HG03139 (cell line): ENCODE measurements around the gene EHBP1.
A peak's percentile ranks its signal among the peaks of the same experiment; 100 is the strongest.
"Not testable (repeated sequence)": the region's sequence is repeated elsewhere in the genome, so short reads cannot be mapped to it uniquely, and the experiment has no call there.

Experiments used
- ATAC-seq: cut with Tn5 transposase; IDR thresholded peaks from one replicate; pipeline ENCODE4 v1.9.1; 2021; ENCODE audit not compliant: unreplicated experiment

EHBP1 gene

DNA sequence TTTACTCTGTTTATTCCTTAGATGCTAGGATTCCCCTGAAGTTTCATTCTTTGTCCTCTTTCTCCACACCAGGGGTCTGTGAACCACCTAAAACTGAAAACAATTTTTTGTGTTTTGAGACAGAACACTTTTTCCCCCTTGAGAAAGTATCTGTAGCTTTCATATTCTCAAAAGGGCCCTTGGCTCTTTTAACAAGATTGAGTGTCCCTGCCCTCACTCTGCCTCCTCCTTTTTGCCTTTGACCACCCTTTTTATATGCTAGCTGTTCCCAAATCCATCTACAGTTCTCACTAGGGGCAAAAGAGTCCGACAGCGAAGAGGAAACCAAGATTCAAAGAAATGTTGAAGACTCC lies 883 bp upstream of the EHBP1 start:
- ATAC-seq = no peak

DNA sequence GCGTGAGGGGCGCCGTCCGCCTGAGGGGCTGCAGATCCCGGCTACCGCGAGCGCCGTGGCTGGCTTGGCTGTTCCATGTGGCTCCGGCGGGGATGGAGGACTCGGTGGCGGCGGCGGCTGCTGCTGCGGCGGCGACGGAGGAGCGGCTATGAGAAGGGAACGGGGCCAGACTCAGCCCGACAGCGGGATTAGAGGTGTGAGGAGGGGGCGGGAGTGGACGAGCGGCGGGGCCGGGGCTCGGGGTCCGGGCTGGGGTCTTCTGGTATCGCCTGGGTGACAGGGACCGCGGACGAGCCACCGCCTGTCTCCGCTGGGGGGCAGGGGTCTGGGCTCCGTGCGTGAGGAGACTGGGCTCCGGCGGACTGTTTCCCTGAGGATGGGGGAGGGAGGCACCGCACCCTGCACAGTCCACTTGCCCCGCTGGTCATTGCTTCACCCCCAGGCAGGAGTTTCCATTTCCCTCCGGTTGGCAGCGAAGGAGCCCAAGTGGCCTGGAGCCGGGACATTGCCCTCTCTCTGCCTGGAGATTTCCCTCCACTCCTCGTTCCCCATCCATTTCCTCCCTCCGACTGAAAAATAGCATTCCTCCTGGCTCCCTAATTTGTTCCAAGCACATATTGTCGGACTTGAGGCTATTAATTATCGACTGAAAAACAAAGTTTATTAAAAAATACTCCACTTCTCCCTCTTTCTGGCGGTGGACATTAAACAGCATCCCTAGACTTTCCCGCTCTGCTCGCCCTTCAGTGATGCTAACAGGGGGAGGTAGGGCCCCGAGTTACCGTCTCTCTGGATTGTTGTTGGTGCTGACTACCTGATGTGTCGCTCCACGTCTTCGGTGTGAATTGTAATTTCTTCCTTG lies 577 bp downstream of the EHBP1 start:
- ATAC-seq = peak; percentile 0

DNA sequence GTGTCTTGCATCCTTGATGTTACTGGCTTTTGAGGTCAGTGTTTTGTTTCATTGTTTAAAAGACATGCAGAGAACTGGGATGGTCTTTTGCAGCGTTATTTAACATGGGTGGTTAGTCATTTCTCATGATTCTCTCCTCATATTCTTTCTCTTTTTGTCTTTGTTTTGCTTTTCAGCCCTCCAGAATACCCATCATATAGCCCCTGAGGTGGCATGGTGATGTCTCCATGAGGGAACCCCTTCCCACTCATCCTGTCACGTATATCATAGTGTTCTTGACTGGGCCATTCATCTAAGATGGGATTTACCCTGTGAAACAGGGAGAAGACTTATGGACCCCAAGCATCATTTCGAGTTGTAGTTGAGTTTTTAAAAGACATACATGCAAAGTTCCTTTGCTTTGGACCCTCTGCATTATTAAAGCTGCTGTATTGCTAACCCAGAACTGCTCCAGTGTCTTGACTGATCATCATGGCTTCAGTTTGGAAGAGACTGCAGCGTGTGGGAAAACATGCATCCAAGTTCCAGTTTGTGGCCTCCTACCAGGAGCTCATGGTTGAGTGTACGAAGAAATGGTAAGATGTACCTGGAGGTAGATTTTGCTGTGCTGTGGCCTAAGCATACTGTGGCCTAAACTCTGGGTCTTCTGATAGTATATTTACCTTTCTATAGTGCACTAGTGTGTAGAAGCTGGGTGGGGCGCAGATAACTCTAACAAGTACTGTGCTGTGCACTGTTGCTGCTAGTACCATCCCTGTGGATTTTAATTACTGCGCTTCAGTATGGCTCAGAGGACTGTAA lies 1.4 kb downstream of the EHBP1 start:
- ATAC-seq = no peak

DNA sequence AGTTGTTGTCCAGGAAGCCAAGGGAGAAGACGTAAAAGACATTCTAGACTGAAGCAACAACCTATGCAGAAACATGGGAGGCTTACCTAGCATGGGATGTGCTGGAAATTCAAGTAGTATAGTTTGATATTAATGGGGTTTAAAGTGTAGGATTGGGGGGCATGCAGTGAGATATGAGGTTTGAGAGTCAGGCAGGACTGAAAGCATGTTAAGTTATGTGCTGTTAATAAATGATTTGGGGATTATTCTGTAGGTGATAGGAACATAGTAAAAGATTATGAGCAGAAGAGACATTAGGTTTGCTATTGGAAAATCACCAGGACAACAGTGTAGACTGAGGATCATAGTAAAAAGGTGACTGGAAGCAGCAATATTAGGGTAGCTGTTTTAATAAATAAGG lies 3.2 kb downstream of the EHBP1 start:
- ATAC-seq = no peak

DNA sequence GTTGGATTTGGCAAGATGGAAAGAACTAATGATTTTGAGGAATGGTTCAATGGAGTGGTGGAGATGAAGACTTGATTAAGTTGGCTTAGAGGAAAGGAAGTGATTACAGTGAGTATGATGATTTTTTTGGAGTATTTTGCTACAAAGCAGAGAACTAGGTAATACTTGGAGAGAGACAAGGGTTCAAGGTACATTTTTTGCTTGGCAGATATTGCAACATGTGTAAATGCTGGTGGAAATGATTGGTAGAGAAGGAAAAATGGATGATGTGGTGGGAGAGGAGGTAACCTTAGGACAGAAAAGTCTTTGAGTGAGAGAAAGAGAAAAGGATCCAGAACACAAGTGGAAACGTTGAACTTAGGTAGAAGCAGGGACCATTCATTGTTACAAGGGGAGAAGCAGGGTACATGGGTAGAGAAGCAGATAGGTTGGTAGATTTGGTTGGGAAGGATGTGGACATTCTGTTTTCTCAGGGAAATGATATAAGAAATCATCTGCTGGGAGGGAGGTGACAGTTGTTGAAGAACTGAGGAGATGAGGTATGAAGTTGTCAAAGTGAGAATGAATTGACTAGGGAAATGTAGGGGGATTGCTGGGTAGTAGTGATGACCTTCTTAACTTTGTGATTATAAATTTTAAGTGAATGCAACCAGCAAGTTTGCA lies 6.5 kb downstream of the EHBP1 start:
- no peak for ATAC-seq

DNA sequence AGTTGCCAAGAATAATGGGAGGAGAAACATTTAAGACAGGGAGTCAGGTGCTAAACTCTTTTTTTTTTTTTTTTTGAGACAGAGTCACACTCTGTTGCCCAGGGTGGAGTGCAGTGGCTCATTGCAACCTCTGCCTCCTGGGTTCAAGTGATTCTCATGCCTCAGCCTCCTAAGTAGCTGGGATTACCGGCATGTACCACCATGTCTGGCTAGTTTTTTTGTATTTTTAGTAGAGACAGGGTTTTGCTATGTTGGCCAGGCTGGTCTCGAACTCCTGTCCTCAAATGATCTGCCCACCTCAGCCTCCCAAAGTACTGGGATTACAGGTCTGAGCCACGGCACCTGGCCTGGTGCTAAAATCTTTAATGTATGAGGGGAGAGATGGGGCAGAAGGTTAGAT lies 7.7 kb downstream of the EHBP1 start:
- ATAC-seq = not testable (repeated sequence)

DNA sequence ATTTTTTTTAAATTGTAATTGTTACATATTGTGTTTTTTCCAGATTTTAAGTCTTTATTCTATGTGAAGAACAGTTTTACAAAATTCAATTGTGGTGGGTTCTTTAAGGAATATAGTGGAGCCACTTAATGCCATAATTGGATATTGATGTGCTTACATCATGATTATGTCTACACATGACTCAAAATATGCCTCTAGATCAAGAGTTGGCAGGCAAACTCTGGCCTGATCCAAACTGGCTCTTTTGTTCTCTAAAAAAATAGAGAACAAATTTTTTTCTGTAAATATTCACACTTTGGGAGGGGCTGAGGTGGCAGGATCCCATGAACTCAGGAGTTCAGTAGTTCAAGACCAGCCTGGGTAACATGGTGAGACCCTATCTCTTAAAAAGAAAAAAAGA lies 8.3 kb downstream of the EHBP1 start:
- no peak for ATAC-seq

DNA sequence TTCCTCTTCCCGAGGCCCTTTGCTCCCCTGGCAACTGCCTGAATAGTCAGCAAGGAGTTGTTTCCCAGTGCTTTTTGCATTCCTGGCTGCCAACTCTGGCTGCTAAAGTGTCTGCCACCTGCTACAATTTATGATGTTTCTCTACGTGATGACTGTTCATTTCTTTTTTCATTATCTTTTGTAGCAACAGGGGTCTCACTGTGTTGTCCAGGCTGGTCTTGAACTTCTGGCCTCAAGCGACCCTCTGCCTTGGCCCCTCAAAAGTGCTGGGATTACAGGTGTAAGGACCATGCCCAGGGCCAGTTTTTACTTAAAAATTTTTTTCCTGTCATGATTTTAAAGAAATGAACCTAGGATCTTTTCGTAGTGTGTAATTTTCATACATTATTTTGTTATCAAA lies 11.3 kb downstream of the EHBP1 start:
- no peak for ATAC-seq

DNA sequence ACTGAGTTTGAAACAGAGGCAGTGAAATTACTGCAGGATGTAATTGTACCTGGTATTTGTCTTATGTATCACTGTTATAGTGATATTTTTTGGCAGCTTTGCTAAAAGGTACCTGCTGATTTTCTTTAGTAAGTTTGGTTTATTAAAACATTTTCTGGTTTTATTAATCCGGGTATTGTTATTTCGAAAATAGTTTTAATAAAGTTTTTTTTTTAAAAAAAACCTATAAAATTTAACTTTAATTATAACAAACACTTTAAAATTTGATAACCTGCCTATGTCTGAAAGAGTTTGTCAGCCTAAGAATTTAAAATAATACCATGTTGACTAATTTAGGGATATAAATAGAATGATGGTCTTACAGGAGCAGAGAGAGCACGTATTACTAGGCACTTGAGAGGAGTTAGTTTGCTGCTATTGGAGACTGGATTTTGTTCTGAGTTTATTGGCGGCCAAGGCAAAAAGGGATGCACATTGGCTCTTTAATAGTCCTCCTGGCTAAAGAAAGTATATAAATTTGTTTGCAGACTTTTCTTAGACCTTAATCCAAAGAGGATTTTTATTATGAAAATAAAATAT lies 12.1 kb downstream of the EHBP1 start:
- no peak for ATAC-seq

DNA sequence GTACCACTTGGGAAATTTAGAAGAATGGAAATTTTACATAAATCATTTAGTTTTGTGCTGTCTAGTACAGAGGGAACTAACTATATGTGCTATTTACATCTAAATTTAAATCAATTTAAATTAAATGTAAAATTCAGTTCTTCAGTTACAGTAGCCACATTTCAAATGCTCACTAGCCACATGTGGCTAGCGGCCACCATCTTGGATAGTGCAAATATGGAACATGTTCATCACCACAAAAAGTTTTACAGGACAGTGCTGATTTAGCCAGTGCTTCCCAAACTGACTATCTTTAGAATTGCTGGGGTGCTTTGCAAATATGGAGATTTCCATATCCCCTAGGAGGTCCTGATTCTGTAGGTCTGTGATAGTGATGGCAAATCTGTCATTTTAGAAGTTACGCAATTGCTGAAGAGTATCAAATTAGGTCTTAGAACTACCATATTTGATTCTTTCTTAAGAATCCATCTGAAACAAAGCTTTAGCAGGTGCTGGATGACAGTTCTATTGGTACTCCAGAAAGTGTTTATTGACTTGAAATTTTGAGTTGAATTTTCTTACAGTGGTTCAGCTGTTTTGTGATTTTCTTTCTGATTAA lies 12.8 kb downstream of the EHBP1 start:
- no peak for ATAC-seq

DNA sequence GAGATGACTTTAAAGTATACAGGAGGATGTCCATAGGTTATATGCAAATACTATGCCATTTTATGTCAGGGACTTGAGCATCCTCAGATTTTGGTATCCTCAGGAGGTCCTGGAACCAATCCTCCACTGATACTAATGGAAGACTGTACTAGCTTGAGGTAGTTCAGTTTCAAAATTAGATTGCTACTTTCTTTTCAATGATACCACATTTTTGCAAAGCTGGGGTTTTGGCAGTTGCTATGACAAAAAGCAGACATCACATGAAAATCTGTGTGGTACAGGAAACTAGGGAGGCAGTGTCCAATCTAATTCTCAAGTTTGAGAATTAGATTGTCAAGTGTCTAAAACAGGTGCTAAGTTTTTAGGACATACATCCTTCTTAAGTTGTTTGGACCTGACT lies 14.2 kb downstream of the EHBP1 start:
- no peak for ATAC-seq

DNA sequence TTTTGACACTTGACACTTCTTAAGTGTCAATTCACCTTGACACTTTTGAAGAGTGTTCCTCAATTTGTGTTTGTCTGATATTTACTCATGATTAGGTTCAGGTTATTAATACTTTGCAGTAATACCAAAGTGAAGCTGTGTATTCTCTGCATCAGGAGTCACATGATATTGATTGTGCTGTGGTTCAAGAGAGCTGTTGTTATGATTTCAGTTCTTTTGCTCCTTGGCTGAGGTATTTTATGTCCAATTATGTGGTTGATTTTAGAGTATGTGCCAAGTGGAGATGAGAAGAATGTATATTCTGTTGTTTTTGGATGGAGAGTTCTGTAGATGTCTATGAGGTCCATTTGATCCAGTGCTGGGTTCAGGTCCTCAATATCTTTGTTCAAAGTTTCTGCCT lies 17.2 kb downstream of the EHBP1 start:
- ATAC-seq = no peak

DNA sequence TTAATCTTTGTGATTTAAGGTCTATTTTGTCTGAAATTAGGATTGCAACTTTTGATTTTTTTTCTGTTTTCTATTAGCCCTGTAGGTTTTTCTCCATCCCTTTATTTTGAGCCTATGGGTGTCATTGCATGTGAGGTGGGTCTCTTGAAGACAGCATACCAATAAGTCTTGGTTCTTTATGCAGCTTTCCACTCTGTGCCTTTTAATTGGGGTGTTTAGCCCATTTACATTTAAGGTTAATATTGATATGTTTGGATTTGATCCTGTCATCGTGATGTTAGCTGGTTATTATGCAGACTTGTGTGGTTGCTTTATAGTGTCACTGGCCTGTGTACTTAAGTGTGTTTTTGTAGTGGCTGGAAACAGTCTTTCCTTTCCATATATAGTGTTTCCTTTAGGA lies 17.7 kb downstream of the EHBP1 start:
- no peak for ATAC-seq

DNA sequence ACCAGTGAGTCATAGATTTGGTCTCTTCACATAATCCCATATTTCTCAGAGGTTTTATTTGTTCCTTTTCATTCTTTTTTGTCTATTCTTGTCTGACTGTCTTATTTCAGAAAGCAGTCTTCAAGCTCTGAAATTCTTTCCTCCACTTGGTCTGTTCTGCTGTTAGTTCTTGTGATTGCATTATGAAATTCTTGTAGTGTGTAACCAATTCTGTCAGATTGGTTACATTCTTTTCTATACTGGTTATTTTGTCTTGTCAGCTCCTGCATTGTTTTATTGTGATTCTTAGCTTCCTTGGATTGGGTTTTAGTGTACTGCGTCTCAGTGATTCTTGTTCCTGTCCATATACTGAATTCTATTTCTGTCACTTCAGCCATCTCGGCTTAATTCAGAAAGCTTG lies 18.6 kb downstream of the EHBP1 start:
- ATAC-seq = no peak

DNA sequence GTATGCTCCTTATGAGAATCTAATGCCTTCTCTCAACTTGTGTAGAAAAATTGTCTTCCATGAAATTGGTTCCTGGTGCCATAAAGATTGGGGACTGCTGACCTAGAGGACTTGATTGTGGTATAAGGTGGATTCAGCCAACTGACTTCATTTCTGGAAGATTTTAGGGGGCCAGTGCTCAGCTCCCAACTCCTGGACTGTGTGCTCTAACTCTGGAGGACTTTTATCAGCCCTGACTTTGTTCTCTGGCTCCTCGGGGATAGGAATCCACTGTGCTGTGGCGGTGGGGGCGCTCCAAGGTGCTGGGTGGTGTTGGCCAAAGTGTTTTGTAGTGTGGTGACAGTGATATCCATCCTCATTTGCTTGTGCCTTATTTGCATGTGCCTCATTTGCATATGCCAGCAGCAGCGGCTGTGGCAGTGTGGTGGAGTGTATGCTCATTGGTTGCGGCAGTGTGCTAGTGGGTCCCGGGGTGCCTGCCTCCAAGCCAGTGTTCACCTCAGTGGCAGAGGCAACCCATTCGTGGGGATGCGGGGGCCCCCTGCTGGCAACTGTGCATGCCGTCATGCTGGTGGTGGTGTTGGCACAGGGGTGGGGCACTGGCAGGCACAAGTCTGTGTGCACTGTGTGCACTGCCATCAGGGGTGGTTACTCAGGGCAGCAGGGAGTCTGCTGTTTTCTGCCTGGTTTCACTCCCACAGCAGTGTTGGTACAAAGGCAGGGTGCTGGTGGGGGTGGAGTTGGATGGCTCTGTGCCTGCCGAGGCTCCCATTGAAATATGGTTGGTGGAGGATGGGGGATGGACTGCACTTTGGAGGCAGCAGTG lies 19.6 kb downstream of the EHBP1 start:
- ATAC-seq = no peak

DNA sequence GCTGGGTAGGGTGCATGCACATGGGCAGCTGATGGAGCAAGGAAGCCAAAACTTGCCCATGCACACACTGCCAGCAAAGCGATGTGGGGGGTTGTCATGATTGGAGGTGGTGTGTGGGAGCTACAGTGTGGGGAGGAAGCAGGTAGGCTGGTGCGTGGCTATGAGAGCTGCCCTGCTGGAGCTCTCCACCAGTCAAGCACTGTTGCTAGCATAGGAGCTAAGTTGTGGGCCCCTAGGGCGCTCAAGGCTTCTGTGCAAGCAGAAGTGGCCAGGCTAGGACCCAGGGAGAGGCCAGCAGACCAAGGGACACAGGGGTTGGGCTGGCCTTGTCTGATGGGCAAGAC lies 20.2 kb downstream of the EHBP1 start:
- ATAC-seq = no peak

DNA sequence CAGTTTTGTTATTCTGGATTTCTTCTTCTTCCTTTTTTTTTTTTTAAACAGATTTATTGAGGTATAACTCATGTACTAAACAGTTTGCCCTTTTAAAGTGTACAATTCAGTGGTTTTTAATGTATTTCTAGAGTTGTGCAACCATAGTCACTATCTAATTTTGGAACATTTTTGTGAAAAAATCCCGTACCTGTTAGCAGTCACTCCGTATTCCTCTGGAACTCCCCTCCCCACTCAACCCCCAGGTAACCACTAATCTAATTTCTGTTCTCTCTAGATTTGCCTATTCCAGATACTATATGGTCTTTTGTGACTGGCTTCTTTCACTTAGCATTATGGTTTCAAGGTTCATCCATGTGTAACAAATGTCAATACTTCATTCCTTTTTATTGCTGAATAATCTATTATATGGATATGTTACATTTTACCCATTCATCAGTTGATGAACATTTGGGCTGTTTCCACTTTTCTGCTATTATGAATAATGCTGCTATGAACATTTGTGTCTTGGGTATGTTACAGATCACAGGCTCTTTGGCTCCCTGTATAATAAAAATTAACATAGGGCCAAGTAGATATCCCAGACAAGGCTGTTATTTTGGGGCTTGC lies 21.9 kb downstream of the EHBP1 start:
- no peak for ATAC-seq

DNA sequence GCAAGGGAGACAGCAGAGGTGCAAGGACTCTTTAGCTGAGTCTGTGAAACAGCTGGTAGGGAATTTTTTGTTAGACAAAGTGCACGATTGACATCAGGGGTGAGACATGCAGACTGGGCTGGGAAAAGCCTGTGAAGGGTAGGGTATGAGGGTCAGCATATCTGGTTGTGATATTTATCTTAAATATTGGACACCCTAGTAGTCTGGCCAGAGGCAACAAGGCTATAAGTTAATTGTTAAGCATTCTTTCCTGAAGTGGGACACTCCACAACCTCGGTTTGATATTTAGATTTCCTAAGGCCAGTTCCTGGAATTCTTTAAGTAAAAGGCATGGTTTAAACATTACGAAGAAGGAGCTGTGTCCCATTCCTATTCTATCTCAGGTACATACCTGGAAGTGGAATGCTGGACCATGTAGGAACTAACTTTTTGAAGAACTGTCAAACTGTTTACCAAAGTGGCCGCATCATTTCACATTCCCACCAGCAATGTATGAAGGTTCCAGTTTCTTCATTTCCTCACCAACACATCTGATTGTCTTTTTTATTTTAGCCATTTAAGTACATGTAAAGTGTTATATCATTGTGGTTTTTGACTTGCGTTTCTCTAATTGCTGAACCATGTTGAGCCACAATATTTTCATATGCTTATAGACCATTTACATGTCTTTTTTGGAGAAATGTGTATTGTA lies 22.5 kb downstream of the EHBP1 start:
- no peak for ATAC-seq

DNA sequence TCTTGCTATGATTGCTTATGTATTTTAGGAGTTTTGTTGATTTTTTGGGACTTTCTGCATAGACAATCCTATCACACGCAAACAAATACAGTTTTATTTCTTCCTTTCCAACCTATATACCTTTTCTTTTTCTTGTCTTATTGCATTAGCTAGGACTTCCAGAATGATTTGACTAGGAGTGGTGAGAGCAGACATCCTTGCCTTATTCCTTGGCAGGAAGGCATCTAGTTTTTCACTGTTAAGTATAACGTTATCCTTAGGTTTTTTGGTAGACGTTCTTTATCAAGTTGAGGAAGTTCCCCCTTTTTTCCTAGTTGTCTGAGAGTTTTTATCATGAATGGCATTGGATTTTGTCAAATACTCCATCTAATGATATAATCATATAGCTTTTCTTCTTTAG lies 25.8 kb downstream of the EHBP1 start:
- no peak for ATAC-seq
